ENCODE data around the gene DHRS4L2.

The DHRS4L2 gene

DNA sequence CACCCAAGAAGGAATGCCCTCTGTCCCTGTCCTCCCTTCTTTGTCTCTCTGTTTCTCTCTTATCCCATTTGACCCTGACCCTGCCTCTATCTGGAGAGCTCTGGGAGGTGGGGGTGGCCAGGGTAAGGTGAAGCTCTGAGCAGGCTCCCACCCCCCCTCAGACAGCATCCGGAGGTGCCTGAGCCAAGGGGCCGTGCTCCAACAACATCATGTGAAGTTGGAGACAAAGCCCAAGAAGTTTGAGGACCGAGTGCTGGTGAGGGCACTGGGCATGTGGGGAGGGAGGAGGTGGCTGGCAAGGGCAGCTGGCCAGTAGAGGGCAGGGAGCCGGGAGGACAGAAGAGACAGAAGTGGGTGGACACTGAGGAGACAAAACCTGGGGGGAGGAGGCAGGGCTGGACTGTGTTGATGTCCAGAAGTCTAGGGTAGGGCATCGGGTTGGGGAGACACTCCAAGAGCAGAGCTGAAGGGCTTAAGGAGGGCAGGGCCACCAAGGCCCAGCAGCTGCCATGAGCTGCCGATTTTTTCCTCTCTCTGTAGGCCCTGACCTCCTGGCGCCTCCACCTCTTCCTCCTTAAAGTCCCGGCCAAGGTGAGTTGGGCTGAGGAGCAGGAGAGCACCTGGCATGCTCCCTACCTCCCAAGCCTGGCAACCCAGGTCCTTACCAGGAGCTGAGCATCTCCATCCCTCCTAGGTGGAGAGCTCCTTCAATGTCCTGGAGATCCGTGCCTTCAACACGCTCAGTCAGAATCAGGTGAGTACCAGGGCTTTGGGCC, 65.0 kb downstream of the DHRS4L2 start:
- no peak for DNase-seq (ENCODE audit: low read depth in 2 of 2)

DNA sequence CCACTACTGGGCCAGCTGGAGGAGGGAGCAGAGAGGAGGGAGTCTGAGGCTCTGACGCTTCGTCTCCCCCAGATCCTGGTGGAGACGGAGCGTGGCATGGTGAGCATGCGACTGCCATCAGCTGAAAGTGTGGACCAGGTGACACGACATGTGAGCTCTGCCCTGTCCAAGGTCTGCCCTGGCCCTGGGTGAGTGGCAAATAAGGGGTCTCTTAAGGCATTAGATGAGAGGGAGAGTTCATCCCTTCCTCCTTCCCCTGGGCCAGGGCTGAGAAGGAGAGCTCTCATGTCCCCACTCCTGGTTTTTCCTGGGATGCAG, 65.6 kb downstream of the DHRS4L2 start:
- DNase-seq (ENCODE audit: low read depth in 2 of 2): no peak

- no peak for DNase-seq (ENCODE audit: low read depth in 2 of 2)
Observed at GRCh38 chr14:24054646-24055045, 65.9 kb downstream of the DHRS4L2 start.

All from fibroblast of skin of left biceps (primary cell).